ENCODE measurements around the gene PPP1R18.
"Not testable (repeated sequence)": the region's sequence is repeated elsewhere in the genome, so short reads cannot be mapped to it uniquely, and the experiment has no call there.

PPP1R18 gene

DNA sequence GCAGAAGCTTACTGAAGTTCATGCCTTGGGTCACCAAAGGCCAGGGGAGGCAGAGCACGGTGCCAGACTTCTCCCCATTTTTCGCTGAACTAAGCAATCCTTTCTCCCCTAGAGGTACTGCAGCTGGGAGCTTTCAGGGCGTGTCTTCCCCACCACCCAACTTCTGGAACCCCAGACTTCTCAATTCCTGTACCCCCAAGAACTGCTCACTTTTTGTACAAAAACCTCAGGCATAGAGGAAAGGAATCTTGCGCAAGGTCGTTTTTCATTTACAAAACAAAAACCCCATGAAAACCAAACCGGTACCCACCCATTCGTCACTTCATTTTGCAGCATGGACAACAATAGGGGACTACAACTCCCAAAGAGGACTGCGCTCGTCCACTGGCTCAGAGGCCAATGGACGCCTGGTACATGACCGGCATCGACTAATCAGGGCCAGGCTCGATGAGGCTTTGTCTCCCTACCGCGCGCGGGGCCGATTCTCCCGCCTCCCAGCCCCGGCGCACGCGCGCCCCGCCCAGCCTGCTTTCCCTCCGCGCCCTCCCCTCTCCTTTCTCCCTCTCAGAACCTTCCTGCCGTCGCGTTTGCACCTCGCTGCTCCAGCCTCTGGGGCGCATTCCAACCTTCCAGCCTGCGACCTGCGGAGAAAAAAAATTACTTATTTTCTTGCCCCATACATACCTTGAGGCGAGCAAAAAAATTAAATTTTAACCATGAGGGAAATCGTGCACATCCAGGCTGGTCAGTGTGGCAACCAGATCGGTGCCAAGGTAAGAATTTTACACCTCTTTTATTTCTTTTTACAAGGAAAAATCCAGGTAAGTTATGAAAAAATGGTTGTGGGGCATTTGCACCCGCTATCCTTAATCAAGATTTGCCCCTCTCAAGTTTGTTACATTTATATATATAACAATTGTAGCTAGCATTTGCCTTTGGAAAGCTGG is 33.6 kb upstream of the PPP1R18 start, which contains the start of gene TUBB:
Gene TUBB (plus strand): TSS at position 562 of the 947 bp plus-strand sequence. CDS start 155 bp downstream, at position 717.
- DNase-seq (ENCODE audit: low read depth, low spot score), result peak; percentile 91

DNA sequence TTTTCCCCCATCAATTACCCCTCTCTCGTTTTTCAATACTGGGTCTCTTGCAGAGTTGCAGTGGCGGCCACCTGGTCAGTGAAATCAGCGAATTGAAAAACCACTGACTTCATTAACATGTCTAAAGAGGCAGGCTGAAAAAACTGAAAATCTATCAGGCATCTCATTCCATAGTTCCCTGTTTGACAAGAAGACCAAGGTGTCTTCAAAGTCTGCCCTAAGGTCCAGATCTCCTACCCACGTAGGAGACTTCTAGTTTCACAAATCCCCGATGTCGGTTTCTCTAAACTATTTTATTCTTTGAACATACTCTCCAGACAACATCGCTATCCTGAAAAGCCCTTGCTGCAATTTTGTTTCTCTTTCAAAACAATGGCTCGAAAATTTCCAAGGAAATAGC is 32.9 kb upstream of the PPP1R18 start:
- DNase-seq (ENCODE audit: low read depth, low spot score), result no peak

DNA sequence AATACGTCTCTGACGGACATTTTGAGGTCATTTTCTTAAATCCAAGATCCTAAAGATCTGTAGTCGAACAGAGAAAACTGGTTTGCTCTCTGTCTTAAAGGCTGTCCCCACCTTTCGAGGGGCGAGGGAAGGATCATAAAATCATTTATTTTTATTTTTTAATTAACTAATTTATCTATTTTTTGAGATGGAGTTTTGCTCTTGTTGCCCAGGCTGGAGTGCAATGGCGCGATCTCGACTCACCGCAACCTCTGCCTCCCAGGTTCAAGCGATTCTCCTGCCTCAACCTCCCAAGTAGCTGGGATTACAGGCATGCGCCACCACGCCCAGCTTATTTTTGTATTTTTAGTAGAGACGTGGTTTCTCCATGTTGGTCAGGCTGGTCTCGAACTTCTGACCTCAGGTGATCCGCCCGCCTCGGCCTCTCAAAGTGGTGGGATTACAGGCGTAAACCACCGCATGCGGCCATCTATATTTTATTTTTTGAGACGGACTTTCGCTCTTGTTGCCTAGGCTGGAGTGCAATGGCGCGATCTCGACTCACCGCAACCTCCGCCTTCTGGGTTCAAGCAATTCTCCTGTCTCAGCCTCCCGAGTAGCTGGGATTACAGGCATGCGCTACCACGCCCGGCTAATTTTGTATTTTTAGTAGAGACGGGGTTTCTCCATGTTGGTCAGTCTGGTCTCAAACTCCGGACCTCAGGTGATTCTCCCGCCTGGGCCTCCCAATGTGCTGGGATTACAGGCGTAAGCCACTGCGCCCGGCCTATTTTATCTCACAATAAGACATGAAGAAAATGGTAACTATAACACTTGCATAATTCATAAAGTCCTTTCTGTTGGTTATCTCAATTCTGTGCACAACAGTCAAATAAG is 31.6 kb upstream of the PPP1R18 start:
- not testable (repeated sequence) for DNase-seq (ENCODE audit: low read depth, low spot score)

DNA sequence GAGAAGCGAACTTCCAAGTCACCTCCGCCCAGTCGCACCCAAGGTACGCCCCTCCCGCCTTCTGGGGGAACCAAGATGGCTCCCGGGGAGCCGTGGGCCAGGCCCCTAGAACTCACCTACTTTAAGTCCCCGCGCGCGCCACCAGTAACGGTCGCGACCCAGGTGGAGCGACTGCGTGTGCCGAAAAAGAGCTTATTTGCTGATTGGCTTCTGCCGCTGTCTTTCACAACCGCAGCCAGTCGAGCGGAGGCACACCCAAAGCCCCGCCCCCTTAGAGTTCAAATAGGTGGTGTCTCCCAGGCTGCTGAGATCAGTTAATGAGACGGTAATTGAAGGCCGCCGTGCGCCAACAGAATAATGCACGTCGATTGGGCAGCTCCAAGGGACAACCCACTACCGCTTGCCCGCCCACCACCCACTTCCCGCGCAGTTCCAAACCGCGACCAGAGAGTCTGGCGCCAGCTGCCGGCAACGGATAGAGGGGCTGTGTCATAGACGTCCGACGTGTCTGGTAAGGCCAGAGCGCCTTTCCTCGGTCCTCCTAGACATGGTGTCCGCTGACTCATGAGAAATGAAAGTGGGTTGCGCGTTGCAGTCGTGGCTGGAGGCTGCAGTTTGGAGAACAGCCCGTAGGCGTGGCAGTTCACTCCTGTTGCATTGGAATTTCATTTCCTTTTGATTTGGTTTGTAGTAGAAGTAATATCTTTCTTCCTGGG is 30.8 kb upstream of the PPP1R18 start, which contains the start of gene MDC1:
Gene MDC1 (minus strand): TSS at position 153 of the 716 bp plus-strand sequence. CDS start 2,106 bp downstream, outside the sequence.
- DNase-seq (ENCODE audit: low read depth, low spot score), result peak; percentile 100

DNA sequence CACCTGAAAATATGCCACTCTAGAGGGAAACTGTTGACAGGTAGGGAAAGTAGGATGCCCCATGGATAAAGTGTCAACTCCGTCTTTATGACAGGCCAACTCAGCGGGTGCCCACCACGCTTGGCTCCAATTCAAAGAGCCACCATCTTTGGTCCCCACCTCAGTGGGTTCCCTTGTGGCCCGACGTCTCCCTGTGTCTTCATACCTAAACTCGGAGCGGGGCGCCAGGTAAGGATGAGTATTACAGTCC is 30.4 kb upstream of the PPP1R18 start:
- DNase-seq (ENCODE audit: low read depth, low spot score), result no peak

DNA sequence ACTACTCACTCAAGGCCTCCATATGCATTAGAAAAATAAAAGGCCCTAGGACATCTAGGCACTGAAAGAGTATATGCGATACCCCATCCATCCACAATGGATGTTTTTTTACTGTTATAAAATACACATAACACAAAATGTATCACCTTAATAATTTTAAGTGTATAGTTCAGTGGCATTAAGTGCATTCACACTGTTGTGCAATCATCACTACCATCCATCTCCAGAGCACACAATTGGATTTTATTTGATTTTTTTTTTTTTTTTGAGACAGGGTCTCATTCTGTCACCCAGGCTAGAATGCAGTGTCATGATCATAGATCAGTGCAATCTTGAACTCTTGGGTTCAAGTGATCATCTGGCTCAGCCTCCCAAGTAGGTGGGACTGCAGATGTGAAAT is 27.8 kb upstream of the PPP1R18 start:
- DNase-seq (ENCODE audit: low read depth, low spot score), result no peak

DNA sequence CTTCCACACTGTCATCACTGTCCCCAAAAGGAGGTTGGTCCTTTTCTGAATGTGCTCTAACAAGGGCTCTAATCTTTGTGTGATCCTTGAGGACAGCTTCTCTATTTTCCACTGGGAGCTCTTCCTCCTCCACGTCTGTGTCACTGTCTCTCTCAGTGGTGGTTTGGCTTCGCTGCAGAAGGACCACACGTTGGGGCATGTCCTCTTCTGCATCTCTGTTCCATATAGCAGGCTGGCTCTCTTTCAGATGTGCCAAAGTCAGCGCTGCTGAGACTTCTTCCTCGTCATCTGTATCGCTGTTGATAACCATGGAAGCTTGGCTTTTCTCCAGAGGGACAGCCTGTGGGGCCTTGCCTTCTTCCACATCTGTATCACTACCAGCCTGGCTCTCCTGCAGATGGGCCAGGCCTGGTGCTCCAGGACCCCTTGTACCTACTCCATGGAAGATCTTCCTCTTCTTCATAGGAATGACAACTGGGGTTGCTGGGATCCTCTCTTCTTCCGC is 26.0 kb upstream of the PPP1R18 start:
- no peak for DNase-seq (ENCODE audit: low read depth, low spot score)

DNA sequence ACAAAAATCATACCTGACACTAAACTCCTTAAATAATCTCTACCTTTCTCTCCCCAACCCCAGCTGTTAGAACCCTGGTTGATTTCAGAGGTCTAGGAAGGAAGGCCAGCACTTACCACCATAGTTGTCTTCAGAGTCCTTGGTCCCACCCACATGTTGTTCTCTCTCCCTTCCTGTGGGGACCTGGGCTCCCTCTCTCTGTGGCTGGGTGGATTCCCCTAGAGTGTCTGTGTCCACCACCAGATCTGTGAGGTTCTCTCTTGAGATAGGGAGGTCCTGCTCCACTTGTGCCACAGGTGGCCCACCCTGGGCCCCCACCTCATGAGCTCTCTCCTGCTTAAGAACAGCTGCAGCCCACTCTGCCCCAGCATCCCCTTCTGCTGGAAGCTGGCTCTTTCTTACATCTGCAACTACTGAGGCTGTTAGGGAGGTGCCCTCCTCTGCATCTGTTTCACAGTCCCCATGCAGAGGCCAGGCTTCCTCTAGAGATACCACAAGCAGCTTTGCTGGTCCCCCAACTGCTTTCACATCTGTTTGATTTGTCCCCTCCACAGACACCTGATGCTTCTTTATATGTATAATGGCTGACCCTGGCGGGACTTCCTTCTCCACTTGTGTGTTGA is 25.4 kb upstream of the PPP1R18 start:
- DNase-seq (ENCODE audit: low read depth, low spot score), result no peak

DNA sequence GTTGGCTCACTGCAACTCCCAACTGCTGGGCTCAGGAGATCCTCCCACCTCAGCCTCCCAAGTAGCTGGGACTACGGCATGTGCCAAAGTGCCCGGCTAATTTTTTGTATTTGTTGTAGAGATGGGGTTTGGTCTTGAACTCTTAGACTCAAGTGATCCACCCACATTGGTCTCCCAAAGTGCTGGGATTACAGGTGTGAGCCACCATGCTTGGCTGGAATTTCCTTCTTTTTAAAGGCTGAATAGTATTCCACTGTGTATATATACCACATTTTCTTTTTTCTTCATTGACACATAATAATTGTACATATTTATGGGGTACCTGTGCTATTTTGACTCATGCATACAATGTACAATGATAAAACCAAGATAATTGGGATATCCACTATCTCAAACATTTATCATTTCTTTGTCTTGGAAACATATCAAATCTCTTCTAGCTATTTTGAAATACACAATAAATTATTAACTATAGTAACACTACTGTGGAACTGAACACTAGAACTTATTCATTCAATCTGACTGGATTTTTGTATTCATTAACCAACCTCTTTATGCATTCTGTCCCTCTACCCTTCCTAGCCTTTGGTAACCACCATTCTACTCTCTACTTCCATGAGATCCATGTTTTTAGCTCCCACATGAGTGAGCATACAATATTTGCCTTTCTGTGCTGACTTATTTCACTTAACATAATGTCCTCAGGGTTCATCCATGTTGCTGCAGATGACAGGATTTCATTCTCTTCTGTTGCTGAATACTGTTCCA is 22.8 kb upstream of the PPP1R18 start:
- no peak for DNase-seq (ENCODE audit: low read depth, low spot score)

DNA sequence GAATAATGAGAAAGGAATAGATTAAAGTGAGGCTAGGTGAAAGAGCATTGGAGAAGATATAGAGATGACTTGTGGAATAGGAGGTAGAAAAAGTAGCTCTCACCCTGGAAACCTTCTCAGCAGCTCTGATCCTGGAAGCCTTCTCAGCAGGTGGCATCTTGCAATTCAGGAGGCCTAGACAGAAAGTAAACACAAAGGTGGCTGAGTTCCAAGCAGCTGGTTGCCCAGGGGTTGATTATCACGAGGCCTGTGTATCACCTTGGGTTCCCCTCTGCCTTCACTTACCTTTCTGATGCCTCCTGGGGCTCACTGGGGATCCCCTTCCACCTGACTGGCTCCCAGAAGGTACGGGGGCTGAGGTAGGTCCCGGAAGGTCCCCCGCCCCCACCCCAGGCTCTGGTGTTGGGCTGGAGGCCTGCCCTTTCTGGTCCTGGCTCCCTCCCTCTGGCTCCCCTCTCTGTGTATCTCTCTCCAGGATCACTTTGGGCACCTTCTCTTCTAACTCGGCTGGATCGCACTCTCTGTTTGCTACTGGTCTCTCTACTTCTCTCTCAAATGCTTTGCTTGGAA is 20.9 kb upstream of the PPP1R18 start:
- DNase-seq (ENCODE audit: low read depth, low spot score), result no peak

DNA sequence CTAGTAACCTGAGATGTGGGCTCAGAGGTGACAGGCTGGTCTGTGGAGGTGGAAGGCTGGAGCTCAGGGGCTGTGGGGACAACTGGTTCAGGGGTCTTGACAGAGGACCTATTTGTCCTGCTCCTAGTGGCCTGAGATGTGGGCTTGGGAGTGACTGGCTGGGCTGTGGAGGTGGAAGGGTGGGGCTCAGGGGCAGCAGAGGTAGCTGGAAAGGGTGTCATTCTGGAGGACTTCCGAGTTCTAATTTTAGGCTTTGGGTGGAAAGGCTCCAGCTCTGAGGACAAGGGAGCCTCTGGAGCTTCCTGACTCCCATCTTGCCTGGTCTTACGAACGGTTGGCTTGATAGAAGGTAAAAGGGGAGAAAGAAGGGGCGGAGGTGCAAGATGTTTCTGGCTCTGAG is 19.2 kb upstream of the PPP1R18 start:
- no peak for DNase-seq (ENCODE audit: low read depth, low spot score)

DNA sequence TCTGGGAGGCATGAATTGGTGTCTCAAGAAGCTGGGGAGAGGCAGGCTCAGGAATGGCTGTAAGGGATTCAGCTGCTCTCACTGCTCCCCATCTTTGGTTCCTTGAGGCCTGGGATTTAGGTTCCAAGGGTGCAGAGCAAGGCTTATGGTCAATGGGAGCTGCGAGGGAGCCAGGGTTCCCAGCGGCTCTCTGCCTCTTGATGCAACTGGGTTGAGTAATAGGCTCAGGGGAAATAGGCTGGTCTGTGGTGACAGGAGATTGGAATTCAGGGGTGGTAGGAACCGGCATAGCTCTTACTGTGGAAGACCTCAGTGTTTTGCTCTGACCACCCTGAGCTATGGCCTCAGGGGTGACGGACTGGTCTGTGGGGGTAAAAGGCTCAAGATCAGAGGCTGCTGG is 17.4 kb upstream of the PPP1R18 start:
- no peak for DNase-seq (ENCODE audit: low read depth, low spot score)

DNA sequence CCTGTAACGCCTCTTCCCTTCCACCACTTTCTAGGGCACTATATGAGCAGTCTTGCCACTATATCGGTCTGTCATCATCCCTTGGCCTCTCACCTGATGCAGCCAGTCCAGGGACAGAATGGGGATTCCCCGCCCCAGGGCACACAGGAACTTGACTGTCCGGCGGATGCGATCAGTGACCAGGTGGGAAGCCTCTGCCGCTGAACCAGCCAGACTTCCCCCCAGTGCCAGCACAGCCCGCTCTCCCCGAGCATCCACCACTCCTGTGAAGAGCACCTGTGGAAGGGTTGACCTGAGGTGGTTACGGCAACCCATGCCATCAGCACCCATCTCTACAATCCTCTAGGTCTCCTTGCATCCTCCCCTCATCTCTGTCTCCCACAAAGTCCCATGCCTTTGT is 16.6 kb upstream of the PPP1R18 start:
- DNase-seq (ENCODE audit: low read depth, low spot score), result no peak

DNA sequence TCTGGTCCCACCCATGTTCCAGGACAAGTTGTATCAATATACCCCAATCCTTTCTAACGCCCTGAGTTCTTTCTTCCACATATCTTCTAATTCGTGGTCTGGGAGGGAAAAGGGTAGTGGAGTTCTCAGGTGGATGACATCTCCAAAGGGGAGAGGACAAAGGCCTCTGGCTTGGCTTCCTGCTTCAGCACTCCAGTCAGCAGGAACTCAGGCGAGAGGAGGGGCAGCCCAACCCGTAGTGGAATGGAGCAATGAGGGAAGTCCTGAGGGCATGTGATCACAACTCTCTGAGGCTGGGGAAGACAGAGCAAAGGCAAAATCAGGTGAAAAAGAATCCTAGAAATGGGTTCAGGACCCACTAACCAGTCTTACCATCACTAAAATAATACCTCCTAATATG is 13.9 kb upstream of the PPP1R18 start:
- DNase-seq (ENCODE audit: low read depth, low spot score), result no peak

DNA sequence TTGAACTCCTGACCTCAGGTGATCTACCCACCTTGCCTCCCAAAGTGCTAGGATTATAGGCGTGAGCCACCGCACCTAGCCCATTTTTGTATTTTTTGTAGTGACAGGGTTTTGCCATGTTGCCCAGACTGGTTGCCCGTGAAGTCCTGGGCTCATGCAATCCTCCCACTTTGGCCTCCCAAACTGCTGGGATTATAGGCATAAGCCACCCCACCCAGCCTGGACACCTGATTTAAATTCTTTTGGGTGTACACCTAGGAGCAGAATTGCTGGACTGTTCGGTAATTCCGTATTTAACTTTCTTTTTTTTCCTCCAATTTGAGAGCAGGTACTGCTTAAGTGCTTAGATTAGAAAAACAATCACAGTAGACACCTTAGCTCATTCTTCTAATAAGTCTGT is 10.0 kb upstream of the PPP1R18 start:
- DNase-seq (ENCODE audit: low read depth, low spot score), result no peak

DNA sequence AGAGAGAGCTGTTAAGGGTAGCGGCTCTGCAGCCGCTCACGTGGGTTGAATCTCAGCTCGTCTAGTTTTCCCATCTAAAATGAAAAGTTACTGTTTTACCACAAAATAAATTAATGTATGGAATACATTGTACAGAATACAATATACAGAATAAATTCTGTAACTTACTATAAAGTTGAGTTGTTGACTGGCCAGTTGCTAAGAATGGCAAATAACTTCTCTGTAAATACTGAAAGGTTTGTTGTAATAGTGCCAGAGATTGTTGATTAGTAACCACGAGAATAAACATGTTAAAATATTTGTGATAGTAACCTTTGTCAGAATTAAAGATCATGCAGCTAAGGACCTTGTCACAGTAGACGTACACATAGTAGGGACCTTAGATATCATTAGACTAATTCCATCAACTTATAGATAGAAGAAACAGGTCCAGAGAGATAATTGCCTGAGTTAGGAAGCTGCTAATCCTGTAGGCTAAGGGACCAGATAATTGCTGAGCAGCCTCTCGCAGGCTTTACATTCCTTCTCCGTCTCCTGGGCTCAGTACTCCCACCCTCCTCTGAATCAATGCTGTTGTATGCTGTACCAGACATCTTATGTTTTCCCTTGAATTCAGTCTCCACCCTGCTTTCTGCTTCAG is 4.9 kb upstream of the PPP1R18 start:
- no peak for DNase-seq (ENCODE audit: low read depth, low spot score)

DNA sequence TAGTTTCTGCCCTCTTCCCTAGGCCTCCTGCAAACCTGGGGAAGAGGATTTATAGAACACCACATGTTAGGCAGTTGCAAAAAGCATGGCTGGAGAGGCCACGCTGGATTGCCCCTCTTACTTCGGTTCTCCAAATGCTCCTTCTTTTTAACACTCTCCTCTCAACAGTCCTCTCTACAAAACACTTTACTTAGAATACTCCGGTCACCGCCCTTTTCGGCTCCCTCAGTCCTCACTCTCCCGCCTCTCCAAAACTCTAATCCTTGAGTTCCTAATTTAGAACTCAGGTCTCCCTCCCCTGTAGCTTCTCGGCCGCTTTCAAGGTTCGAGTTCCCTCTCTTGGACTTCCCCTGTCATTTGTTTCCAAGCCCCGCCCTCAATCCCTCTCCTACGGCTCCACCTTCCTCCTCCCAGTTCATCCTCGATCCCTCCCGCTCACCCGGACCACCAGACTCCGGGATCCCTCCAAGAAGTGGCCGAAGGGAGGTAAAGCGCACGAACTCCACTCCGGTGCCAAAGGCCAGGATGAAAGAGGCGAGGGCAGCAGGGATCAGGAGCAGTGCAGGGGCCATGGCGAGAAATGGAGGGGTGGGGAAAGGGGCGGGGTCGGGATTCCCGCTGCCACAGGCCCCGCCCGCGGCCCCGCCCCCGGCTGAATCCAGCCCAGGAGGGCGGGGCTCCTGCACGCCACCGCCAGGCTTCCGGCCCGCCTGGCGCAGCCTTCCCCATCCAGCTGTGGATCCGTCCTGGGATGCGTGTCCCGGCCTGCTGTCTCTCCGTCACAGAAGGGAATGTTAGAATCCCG is 4.2 kb upstream of the PPP1R18 start, which contains the start of gene NRM:
Gene NRM (minus strand): TSS at position 582 of the 805 bp plus-strand sequence. CDS start 10 bp downstream, at position 572.
- no peak for DNase-seq (ENCODE audit: low read depth, low spot score)

DNA sequence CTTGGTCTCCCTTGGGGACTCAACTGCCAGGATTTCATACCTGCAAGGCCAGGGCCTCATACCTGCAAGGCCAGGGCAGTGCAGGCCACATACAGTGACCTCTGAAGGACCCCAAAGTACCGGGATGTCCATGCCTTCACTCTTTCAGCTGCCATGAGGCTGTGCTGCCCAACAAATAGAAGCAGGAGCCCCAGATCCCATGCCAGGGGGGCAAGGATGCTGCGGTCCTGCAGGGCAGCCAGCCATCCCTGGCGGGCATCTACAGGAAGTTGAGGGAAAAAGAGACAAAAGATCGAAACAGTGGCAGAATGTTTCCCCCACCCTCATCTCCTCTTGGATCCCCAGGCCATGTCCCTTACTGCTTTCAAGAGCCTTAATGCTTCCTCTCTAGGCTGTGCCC is 3.5 kb upstream of the PPP1R18 start:
- no peak for DNase-seq (ENCODE audit: low read depth, low spot score)

All from smooth muscle cell of the brain vasculature (primary cell).